Esophagus squamous epithelium (tissue), 4 donors: ENCODE results near the gene MCAM.

Experiments
- POLR2A ChIP-seq, 4 donors: fragments of 450-650 bp; IDR thresholded peaks; one replicate each; pipeline ENCODE4 v1.6.1; 2017; ENCODE audit warnings: antibody characterized with exemption in 4 of 4, mild to moderate bottlenecking in 4 of 4, moderate library complexity in 3 of 4
- TF ChIP-seq, protein P1 (sequence below), 6 experiments: fragments of 450-650 bp in 4 of 6; fragments of 200-600 bp in 2 of 6; sonication (generic) in 2 of 6; IDR thresholded peaks; one replicate each; pipeline ENCODE4 v1.5.1; 2016 to 2019; ENCODE audit warnings: antibody characterized with exemption in 6 of 6, mild to moderate bottlenecking in 4 of 6, moderate library complexity in 4 of 6

GRCh38 chr11:119335655-119336543 lies 19.0 kb upstream of the MCAM start:
- TF ChIP-seq, protein P1, sequence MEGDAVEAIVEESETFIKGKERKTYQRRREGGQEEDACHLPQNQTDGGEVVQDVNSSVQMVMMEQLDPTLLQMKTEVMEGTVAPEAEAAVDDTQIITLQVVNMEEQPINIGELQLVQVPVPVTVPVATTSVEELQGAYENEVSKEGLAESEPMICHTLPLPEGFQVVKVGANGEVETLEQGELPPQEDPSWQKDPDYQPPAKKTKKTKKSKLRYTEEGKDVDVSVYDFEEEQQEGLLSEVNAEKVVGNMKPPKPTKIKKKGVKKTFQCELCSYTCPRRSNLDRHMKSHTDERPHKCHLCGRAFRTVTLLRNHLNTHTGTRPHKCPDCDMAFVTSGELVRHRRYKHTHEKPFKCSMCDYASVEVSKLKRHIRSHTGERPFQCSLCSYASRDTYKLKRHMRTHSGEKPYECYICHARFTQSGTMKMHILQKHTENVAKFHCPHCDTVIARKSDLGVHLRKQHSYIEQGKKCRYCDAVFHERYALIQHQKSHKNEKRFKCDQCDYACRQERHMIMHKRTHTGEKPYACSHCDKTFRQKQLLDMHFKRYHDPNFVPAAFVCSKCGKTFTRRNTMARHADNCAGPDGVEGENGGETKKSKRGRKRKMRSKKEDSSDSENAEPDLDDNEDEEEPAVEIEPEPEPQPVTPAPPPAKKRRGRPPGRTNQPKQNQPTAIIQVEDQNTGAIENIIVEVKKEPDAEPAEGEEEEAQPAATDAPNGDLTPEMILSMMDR (IDR thresholded peaks at IDR 0.05) = no peak
- no peak for TF ChIP-seq POLR2A (IDR thresholded peaks at IDR 0.05)
